NCI-H1092 treated with DMSO at 0.1 percent for 48 hours (cell line): ENCODE results near the gene RSPH6A.

ENCODE experiments used
- DNase-seq: peaks from one replicate; lab custom pipeline; 2025; lab: John Stamatoyannopoulos, UW

The RSPH6A gene

DNA sequence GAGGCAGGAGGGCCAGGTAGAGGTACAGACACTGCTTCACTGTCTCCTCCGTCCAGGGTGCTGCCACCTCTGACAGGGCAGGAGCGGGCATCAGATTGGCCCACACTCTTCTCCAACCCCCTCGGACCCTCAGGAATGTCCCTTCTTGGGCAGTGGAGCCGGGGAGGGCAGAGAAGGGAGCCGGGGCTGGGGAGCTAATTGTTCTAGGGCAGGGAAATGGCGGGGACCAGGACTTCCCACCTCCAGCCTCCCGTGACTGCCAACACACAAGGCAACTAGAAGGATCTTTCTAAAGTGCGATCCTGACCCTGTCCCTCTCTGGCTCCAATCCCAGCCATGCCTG is 10.1 kb upstream of the RSPH6A start:
- DNase-seq, result no peak

DNA sequence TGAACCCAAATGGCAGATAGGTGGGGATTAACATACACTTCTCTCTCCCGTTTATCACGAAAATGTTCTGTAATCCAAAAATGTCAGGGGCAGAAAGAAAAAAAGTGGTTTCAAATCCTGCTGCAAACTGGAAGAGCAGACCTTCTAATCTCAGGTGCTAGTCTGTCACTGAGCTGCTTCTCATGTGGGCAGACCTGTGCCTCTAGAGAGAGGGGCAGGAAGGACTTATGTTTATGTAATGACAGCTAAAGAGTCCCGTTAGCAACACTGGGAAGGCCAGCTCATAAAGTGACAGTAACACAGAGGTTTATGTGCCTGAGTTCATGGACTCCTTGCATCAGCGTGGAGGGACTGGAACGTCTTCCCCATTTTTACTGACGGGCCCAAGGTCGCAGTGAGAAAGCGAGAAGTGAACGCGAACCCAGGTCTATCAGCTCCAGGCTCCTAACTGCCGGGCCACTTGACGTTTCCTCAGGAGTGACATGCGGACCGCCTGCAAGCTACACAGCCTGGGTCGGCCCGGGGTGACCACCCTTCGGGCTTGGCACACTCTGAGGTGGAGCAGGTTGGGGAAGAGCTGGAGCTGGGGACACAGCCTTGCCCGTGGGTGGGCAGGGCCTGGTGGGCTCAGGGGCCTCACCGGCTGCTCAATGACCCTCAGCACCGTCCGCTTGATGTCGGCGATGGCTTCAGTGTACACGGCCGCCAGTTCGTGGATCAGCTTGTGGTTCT is 9.6 kb upstream of the RSPH6A start:
- DNase-seq, result no peak

DNA sequence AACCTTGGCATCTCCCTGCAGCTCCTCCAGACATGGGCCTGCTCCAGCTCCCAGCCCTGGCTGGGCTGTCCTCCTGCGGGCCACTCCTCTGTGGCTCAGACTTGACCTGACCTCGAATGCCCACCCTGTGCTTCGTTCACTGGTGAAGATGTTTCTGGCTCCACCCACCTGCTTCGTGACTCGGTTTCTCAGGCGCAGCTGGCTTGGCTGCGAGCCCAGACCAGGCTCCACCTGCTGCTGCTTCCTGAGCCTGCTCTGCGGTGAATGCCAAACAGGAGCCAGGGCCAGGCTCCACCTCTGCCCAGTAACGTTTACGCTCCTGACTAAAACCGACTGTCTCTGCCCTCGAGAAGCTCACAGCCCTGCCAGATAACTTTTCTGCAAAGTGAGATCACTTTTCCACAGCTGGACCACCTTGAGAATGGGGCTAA is 8.9 kb upstream of the RSPH6A start:
- DNase-seq, result peak; percentile 64

DNA sequence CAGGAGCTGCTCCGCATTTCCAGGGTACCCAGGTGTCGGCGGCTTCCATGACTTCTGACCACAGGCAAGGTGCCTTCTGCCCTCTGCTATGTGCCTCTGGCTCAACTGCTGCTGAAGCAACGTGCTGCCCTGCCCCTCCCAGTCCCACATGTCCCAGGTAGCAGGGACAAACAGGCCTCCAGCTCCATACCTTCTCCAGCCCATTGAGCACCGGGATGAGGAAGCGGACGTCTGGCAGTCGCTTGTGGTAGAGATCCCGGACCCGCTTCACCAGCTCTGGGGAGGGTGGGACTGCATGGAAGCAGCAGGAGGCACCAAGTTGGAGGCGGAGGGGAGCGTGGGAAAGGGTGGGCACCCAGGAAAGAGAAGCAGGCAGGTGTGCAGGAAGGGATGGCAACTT is 8.1 kb upstream of the RSPH6A start:
- DNase-seq, result no peak

DNA sequence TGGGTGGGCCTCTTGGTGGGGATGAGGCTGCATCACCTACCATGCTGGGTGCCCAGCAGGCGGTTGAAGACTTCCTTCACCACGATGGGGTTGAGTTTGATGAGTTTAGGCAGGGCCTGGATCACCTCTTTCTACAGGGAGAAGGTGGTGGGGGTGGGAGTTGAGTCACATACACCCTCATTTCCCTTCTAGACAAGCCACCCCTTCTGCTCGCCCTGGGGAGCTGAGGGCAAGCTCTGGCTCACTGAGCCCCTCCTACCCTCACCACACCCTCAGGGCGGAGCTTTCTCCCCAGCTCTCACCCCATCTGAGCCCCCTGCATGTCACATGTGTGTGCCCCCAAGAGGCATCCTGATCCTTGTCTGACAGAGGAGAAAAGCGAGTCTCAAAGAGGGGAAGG is 7.6 kb upstream of the RSPH6A start:
- DNase-seq, result no peak

DNA sequence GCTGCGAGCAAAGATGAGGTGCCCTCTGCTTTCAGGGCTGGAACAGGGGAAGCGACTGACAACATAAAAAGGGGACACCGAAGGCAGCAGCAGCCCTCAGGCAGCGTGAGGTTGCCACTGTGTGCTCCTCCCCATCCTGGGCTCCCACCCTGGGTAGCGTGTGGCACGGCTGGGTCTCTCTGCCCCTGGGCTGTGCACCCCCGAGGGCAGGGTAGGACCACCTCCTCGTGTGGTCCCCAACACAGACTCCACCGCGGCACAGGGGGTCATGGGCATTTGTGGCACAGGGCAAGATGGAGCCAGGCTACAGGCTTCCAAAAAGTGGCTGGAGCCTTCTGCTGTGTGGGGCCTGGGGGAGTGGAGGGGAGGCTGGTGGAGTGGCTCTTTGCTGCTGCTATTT is 6.5 kb upstream of the RSPH6A start:
- no peak for DNase-seq

DNA sequence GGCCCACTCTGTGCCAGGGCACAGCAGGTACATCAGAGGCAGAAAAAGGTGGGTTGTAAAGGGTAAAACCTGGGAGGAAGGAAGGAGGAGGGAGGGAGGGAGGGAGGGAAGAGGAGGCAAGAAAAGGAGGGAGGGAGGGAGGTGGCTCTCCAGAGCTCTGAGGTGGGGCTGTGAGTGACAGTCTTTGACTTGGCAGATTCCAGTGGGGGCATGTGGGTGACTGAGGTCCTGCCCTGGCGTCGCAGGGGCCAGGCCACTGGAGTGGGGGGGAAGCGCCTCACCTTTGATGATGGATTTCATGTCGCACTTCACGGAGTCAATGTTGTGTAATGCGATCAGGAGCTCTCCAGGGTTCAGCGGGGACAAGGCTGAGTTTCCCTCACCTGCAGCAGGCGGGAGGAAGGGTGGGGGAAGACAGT is 6.0 kb upstream of the RSPH6A start:
- no peak for DNase-seq

DNA sequence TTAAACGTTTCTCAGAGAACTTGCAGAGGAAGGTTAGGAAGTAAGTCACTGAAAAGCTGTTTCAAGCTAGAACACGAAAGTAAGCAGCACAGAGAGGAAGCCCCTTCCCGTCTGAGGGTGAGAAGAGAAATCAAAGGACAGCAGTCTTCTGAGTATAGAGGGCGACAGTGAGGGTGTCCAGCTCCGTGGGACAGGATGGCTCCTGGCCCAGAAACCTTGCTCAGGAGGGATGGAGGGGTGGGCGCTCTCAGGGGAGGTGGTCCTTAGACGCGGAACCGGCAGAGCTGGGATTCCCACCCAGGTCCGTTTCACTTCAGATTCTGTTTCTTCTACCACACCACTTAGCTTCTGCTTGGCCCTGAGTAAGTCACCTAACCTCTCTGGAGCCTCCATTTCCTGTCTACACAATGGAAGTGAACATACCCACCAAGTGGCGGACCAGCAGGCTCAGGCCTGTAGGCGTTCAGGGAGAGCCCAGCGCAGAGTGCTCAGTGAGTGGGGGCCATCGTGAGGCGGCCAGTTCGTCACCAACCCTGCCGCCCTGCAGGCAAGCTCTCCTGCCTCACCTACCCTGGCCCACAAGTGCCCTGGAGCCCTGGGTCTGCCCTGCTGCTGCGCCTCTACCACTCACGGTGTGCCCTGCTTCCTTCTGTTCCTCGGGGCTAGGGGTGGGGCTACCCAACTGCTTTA is 5.5 kb upstream of the RSPH6A start:
- no peak for DNase-seq

DNA sequence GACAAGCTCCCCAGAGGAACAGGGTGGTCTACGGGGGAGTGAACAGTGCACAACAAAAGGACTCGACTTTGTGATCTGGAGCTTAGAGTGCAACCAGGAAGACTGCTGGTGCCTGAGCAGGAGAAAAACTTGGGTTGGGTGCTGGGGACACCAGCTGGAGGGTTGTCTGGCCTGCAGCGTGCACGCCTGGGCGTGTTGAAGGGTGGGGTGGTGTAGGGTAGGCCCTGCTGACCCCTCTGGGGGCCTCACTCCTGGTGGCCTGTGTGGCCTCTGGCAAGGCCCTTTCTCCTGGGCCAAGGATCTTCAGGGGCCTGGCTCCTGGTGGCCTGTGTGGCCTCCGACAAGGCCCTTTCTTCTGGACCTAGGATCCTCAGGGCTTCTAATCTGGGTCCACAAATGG is 4.7 kb upstream of the RSPH6A start:
- no peak for DNase-seq

DNA sequence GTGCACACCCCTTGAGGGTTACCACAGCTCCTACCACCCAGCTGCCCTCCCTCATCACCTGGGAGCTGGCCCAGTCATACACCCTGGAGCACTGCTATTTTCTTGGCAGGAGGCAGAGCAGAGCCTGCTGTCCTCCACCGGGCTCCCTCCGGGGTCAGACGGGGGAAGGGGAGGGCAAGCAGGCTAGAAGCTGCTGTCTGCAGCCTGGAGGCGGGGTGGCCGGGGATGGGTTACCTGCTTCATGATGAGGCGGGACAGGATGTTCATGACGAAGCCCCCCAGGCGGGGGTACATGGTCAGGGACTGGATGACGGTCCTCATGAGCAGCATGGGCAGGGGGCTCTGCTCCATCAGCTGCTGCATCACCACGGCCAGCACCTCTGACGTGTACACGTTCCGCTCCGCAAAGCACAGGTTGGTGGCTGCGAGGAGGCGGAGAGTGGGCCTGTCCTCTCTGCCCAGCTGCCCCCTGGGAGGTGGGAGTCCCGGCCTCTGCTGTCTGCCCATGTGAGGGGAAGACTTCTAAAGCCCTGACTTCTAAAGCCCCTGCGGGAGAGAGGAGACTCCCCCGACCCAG is 2.7 kb upstream of the RSPH6A start:
- DNase-seq, result no peak

DNA sequence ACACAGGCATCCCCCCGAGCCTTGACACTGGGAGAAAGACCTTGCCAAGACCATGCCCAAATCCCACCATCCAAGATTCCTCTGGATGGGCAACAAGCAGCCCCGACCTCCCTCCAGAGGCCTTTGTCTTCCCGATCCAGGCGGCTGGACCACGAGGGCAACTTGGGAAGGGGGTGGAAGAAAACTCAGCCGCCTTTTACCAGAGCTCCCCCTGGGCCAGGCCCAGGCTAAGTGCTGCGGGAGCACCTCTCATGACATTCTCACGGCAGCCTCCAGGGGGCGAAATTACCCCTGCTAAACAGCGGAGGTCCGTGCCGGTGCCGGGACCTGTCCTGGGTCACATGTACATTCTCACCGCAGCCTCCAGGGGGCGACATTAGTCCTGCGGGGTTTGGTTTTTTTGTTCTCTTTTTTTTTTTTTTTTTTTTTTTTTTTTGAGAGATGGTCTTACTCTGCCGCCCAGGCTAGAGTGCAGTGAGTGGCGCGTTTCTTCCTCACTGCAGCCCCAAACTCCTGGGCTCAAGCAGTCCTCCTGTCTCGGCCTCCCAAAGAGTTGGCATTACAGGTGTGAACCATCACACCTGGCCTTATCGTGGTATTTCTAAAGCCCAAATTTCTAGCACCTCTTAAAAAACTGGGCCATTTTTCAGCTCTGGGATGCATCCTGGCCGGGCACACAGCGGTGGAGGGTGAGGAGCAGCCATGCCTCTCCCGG is 2.1 kb upstream of the RSPH6A start:
- DNase-seq, result peak; percentile 78

DNA sequence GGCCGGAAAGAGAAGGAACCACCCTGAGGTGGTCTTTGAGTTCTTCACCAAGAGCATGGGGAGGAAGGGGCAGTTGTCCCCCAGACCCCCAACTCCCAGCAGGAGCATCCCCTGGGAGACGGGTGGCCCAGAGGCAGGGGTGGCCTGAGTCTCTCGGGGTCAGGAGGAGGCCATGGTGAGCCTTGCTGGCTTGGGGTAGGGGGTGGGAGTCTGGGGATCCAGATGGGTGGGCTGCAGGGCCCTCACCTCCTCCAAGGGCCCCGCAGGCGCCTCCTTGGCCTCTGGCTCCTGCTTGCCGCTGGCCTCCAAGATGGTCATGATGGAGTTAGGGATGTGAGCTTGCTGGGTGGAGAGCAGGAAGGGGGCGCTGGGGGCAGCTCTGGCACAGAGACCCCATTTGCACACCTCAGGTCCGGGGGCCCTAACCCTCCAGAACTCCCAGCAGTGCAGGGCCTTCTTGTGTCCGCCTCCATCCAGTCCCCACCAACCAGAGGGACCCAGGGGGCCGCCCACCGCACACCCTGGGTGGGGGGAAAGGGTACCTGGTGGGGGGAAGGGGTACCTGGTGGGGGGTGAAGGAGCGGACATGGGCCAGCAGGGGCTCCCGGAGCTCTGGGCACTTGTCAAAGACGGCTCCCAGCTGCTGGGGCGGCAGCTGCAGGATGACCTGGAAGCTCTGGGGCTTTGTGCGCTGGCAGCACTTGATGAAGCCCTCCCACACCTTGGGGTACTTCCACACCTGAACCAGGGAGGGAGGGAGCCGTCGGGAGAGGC is 1.3 kb upstream of the RSPH6A start:
- no peak for DNase-seq

DNA sequence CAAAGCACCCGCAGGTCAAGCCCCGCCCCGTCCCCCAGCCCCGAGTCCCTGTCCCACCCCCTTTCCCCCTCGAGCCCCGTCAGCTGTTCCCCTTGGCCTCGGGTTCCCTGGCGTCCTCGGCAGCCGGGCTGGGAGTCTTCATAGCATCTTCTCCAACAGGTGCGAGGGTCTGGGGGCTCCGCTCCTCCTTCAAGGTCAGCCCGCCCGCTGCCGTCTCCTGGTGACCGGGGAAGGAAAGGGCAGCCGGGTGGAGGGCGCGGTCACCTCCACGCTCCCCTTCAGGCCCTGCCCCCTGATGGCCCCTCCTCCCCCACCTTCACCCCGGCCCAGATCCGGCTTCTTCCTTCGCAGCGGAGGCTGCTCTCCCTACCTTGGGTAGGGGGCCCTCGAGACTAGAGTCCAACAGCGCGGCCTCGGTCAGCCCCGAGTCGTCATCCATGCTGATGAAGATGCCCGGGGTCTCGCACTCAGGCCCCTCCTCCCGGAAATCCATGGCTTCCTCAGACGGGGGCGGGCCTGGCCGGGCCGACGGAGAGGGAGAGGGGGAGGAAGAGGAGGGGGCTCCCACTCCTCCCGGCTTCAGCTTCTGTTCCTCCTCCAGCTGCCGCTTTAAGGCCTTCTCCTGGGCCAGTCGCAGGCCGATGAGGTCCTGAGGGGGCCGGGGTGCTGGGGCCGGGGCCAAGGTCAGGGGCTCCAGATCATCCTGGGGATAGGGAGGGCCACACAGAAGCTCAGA is 541 bp upstream of the RSPH6A start:
- no peak for DNase-seq

DNA sequence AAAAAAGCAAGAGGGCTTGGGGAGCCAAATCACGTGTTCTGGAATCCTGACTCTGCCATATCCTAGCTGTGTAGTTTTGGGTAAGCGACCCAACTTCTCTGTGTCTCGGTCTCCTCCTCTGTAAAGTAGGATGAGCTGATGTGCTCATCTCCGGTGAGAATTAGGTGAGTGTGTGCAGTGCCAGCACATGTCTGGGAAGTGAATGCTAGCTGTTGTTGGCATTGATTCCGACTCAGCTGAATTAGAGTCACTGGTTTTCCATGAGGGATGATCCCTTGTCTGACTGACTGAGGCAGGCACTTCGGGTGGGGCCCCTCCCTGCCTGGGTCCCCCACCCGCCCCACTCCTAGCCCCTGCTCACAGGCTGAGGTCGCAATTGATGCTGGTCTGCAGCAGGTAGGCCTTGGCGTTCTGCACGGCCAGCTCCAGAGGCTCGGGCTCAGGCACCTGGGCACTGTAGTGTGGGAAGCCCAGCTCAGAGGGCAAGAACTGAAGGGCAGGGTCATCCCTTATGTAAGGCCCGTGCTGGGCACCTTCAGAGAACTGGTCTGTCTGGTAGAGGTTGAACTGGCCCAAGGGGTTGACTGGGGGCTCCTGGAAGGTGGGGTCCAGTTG is 835 bp downstream of the RSPH6A start:
- DNase-seq, result no peak

DNA sequence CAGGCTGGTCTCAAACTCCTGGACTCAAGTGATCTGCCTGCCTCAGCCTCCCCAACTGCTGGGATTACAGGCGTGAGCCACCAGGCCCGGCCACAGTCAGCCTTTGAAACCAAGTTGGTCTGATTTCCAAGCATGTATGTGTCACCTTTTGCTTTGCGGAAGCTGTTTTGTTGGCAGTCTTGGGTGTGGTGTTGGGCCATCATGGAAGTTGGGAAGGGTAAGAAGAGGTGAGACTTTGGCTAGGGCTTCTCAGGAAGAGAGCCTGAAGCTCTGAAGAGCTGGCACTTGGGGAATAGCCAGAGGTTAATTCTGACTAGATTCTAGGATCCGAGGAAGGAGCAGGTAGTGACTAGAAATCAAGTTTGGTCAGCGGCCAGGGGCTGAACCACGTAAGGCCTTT is 2.8 kb downstream of the RSPH6A start:
- DNase-seq, result no peak

DNA sequence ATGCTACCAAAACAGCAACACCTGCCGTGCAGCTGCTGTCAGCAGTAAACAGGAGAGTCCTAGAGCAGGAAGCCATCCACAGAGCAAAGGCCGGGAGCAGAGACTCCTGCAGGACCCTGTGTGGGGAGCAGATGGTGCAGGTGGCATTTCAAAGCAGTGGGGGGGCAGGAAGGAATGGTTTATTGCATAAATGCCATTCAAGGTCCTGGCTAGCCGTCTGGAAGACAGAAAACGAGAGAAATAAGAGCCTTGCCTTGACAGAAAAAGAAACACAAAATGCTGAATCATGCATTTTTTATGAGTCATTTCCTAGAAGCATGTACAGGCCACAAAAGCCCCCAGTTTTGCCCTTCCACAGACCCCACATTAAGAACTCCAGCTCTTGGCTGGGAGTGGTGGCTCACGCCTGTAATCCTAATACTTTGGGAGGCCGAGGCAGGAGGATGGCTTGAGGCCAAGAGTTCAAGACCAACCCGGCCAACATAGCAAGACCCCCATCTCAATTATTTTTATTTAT is 5.4 kb downstream of the RSPH6A start:
- peak; percentile 12 for DNase-seq

DNA sequence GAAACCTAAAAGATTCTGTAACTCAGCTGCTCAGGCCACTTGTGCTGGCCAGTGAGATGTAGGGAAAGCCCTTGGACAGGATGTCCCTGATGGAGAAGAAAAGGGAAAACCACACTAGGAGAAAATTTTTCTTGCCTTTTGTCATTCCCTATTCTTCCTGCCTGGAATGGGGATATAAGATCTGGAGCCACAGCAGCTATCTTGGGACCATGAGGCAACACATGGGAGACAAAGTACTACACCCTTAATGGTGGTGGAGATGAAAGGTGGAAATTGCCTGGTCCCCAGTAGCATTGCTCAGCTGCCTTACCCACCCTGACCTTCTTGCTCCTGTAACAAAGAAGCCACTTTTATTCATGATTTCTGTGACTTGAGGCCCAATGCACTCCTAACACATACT is 9.4 kb downstream of the RSPH6A start:
- DNase-seq, result no peak

DNA sequence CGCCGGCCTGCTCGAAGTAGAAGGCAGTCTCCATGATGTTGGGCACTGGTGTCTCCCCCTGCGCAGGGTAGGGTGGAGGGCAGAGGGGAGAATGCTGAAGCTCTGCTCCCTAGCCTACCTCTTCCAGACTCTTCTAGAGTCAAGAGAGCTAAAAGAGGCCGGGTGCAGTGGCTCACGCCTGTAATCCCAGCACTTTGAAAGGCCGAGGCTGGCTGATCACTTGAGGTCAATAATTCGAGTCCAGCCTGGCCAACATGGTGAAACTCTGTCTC is 10.2 kb downstream of the RSPH6A start:
- no peak for DNase-seq

DNA sequence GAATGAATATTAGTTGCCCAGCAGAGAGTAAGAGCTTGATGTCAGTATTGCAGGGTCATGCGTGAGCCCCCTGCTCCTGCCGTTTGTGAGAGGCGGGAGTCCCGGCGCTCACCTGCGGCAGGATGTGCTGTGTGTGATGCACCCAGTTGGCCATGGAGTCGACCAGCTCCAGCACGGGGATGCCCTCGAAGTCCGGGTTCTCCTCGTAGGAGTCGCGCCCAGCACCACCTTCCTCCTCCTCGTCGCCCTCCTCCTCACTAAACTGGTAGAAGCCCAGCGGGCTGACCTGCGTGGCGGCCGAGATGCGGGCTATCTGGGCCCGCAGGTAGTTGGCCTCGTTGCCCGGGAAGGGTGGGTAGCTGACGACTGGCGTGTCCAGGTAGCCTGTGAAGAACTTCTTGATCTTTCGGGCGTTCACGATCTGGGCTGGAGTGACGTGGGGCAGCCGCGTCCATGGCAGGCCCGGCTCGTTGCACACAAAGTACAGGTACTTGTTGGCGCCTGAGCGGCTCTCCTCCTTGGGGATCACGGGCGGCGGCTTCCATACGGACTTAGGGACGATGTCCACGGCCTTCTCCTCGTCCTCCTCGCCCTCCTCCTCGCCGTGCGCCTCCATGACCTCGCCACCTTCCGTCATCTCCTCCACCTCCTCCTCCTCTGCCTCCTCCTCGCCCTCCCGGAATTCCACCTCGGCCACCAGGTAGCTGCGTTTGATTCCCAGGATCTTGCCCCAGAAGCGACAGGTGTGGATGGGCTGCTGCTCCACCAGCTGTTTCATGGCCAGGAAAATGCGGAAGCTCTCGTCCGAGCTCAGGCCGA is 10.8 kb downstream of the RSPH6A start:
- no peak for DNase-seq

DNA sequence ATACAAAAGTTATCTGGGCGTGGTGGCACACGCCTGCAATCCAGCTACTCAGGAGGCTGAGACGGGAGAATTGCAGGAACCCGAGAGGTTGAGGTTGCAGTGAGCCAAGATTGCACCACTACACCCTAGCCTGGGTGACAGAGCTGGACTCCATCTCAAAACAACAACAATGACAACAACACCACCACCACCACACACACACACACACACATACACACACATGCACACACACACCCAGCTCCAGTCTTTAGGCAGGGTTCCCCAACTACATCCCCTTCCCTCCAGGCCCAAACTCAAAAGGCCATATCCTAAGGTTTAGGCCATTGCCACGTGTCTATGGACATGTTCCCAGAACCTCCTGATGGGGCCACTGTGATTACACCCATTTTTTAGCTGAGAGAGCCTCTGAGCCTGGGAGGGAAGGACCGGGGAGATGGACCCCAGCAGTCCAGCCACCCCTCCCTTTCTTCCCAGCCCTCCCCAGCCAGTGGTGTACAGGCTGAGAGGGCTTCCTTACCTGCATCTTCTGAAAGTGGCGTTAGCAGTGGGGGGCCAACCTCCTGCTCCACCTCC is 13.4 kb downstream of the RSPH6A start:
- no peak for DNase-seq
